ENCODE measurements around the gene RAMP3. TPM values are rescaled to one million over a fixed set of nuclear protein-coding genes. Genes with fewer than 3 reads are reported as not detected.
"Not testable (repeated sequence)": the region's sequence is repeated elsewhere in the genome, so short reads cannot be mapped to it uniquely, and the experiment has no call there.

Gene RAMP3
- polyA plus RNA-seq, 1 donor, result 5.1 TPM

DNA sequence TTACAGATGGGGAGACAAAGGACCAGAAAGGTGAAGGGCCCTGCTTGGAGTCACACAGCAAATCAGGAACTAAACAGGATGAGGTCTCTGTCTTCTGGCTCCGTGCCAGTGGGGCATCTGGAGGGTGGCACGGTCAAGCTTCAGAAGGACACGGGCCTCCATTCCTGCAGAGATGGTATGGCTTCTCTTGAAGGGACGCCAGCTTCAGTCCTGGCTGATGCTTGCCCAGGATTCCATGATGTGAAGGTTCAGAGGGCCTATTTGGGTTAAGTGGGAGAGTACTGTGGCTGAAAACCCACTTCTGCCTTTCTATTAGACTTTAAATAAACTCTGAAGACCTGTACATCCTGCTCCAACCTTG, 6.1 kb downstream of the RAMP3 start:
- H3K4me3 ChIP-seq (ENCODE audit: low read length), result no peak overlapping the region
- WGBS (ENCODE audit: insufficient coverage, low lambda C conversion rate), result no CpG with 5 or more reads among the region's 4 CpGs
- H3K27ac ChIP-seq (ENCODE audit: low read length), result no peak overlapping the region
- DNase-seq, result no peak
- H3K9me3 ChIP-seq (ENCODE audit: control insufficient read depth, low read depth, low read length), result no peaks in the 10 kb centered on the region
- no peaks in the 10 kb centered on the region for H3K36me3 ChIP-seq (ENCODE audit: control insufficient read depth, insufficient read depth, low read length)
- H3K27me3 ChIP-seq (ENCODE audit: control insufficient read depth, insufficient read depth, low read length), result peaks cover 16% of the 10 kb centered on the region
- H3K4me1 ChIP-seq (ENCODE audit: control insufficient read depth, insufficient read depth, low read length), result no peaks in the 10 kb centered on the region

DNA sequence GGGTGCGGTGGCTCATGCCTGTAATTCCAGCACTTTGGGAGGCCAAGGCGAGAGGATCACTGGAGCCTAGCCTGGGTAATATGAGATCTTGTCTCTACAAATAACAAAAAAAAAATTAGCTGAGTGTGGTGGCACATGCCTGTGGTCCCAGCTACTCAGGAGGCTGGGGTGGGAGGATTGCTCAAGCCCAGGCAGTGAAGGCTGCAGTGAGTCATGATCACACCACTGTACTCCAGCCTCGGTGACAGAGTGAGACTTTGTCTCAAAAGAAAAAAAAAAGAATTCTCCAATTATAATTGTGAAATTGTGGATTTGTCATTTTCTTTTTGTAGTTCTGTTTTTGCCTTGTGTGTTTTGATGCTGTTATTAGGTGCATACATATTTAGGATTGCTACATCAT, 6.7 kb downstream of the RAMP3 start:
- not testable (repeated sequence) for H3K27ac ChIP-seq (ENCODE audit: low read length); H3K4me1 ChIP-seq (ENCODE audit: control insufficient read depth, insufficient read depth, low read length); H3K36me3 ChIP-seq (ENCODE audit: control insufficient read depth, insufficient read depth, low read length); H3K9me3 ChIP-seq (ENCODE audit: control insufficient read depth, low read depth, low read length); DNase-seq; H3K4me3 ChIP-seq (ENCODE audit: low read length); H3K27me3 ChIP-seq (ENCODE audit: control insufficient read depth, insufficient read depth, low read length)
- WGBS (ENCODE audit: insufficient coverage, low lambda C conversion rate), result no CpG with 5 or more reads among the region's 3 CpGs

DNA sequence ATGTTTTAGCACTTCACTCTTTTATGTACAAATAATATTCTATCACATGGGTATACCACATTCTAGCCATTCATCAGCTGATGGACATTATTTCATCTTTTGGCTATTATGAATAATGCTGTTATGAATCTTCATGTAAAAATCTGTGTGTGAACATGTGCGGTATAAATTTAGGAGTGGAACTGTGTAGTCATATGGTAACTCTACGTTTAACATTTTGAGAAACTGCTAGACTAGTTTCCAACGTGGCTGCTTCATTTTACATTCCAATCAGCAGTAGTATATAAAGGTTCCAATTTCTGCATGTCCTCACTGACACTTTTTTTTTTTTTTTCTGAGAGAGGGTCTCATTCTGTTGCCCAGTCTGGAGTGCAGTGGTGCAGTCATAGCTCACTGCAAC, 8.3 kb downstream of the RAMP3 start:
- H3K27ac ChIP-seq (ENCODE audit: low read length), result no peak overlapping the region
- DNase-seq, result no peak
- H3K36me3 ChIP-seq (ENCODE audit: control insufficient read depth, insufficient read depth, low read length), result no peaks in the 10 kb centered on the region
- no peaks in the 10 kb centered on the region for H3K27me3 ChIP-seq (ENCODE audit: control insufficient read depth, insufficient read depth, low read length)
- H3K9me3 ChIP-seq (ENCODE audit: control insufficient read depth, low read depth, low read length), result no peaks in the 10 kb centered on the region
- no peak overlapping the region for H3K4me3 ChIP-seq (ENCODE audit: low read length)
- H3K4me1 ChIP-seq (ENCODE audit: control insufficient read depth, insufficient read depth, low read length), result no peaks in the 10 kb centered on the region
- WGBS (ENCODE audit: insufficient coverage, low lambda C conversion rate), result 80% methylated on average over 1 of the region's 3 CpGs

DNA sequence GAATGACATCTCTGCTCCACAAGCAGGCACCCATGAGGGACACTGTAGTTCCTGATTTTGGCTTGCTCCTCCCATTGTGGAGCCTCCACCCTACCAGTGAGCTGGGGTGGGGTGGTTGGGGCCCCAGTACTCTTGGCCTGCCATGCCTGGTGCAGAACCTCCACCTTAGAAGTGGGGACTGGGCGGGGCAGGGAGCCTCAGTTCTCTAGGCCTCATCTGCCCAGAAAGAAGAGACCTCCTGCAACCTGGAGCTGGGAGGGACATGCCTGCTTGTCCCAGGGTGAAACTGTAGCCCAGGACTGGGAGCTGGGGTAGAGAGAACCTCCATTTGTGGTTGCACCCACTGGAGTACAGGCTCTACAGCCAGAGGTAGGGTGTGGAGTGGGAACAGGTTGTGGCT, 14.4 kb downstream of the RAMP3 start:
- H3K9me3 ChIP-seq (ENCODE audit: control insufficient read depth, low read depth, low read length), result no peaks in the 10 kb centered on the region
- no peaks in the 10 kb centered on the region for H3K36me3 ChIP-seq (ENCODE audit: control insufficient read depth, insufficient read depth, low read length)
- no CpG with 5 or more reads among the region's 1 CpG for WGBS (ENCODE audit: insufficient coverage, low lambda C conversion rate)
- H3K4me3 ChIP-seq (ENCODE audit: low read length), result no peak overlapping the region
- no peaks in the 10 kb centered on the region for H3K27me3 ChIP-seq (ENCODE audit: control insufficient read depth, insufficient read depth, low read length)
- H3K27ac ChIP-seq (ENCODE audit: low read length), result no peak overlapping the region
- DNase-seq, result no peak
- no peaks in the 10 kb centered on the region for H3K4me1 ChIP-seq (ENCODE audit: control insufficient read depth, insufficient read depth, low read length)

DNA sequence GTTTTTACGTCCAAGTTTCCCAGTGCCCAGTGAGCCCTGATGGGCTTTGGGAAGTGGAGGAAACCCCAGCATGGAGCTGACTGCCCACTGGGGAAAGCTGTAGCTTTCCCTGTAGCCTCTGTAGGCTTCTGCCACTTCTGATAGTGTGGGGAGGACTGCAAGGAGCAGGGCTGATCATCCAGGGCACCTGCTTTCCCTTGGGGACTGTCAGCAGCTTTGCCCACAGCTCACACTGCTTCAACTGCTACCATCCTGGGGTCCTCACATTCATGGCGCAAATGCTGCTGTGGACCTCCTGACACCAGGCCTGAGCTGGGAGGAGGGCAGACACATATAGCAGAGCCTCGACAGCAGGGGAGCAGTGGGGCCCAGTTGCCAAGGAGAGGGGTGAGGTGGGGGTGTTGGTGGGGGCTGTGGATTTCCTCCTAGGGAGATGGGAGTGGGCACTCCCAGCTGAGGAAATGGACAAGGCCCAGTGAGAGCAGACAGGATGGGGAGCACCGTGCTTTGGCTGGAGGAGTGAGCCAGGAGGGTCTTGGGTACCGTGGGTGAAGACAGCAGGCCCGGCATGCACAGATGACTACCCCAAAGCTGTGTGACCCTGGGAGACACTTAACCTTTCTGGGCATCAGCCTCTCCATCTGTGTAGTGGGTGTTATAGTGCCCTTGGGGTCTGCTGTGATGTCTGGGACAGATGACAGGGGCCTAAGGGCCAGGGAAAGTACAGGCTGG, 16.2 kb downstream of the RAMP3 start:
- DNase-seq, result no peak
- no peak overlapping the region for H3K27ac ChIP-seq (ENCODE audit: low read length)
- no CpG with 5 or more reads among the region's 6 CpGs for WGBS (ENCODE audit: insufficient coverage, low lambda C conversion rate)

DNA sequence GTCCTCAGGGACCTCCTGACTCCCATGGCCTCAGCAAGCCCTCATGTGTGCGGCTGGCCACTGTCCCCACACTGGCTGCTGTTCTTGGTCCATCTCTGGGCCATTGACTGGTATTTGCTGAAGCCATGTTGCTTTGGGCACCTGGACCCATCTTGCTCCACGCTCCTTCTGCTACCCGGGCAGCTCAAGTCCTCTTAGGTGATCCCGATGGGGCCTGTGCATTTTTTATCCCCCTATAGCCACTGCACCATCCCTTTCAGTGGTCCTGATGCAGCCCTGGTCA, 16.7 kb downstream of the RAMP3 start:
- no peak overlapping the region for H3K4me3 ChIP-seq (ENCODE audit: low read length)
- no peaks in the 10 kb centered on the region for H3K4me1 ChIP-seq (ENCODE audit: control insufficient read depth, insufficient read depth, low read length)
- DNase-seq, result no peak
- no peak overlapping the region for H3K27ac ChIP-seq (ENCODE audit: low read length)
- no peaks in the 10 kb centered on the region for H3K27me3 ChIP-seq (ENCODE audit: control insufficient read depth, insufficient read depth, low read length)
- H3K9me3 ChIP-seq (ENCODE audit: control insufficient read depth, low read depth, low read length), result no peaks in the 10 kb centered on the region
- no CpG with 5 or more reads among the region's 4 CpGs for WGBS (ENCODE audit: insufficient coverage, low lambda C conversion rate)
- no peaks in the 10 kb centered on the region for H3K36me3 ChIP-seq (ENCODE audit: control insufficient read depth, insufficient read depth, low read length)

More for the DNA sequence above, 16.2 kb downstream of the RAMP3 start:
- Histone ChIP-seq H3K4me3 (ENCODE audit: low read length) (no peak overlapping the region), H3K9me3 (ENCODE audit: control insufficient read depth, low read depth, low read length) (no peaks in the 10 kb centered on the region), H3K27me3 (ENCODE audit: control insufficient read depth, insufficient read depth, low read length) (no peaks in the 10 kb centered on the region), H3K4me1 (ENCODE audit: control insufficient read depth, insufficient read depth, low read length) (no peaks in the 10 kb centered on the region), H3K36me3 (ENCODE audit: control insufficient read depth, insufficient read depth, low read length) (no peaks in the 10 kb centered on the region)

DNA sequence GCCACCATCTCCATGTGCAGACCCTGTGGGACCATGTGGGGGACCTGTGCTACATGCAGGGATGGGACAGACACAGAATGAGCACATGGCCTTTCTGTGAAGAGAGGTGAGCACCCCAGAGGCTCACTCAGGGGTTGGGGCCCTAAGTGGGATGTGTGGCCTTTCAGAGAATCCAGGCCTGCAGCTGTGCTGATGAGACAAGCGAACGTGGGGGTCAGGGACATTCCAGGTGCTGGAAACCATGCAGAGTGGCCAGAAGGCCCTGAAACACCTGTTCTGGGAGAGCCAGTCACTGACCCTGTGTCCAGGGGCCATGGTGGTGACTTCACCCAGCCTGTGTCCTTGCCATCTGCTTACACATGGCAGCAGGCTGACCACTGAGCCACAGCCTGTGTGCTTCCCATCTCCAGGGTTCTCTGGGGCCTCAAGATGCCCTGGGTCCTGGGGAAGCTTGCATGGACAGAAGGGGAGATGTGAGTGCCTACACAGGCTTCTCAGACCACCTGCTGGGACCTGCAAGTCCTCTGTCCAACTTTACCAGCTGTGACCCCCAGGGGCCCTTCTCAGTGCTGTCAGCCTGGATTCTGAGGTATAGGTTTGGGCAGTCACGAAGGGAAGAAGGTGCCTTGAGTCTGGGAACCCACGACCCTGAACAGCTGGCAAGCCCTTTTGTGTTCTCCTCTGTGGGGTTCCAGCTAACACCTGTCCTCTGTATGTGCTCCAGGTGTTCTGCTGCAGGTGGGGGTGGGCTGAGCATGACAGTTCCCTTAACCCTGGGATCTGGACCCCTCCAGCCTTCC, 17.6 kb downstream of the RAMP3 start:
- H3K4me1 ChIP-seq (ENCODE audit: control insufficient read depth, insufficient read depth, low read length), result no peaks in the 10 kb centered on the region
- no peaks in the 10 kb centered on the region for H3K36me3 ChIP-seq (ENCODE audit: control insufficient read depth, insufficient read depth, low read length)
- DNase-seq, result no peak
- no CpG with 5 or more reads among the region's 4 CpGs for whole genome bisulfite sequencing (ENCODE audit: insufficient coverage, low lambda C conversion rate)
- H3K27me3 ChIP-seq (ENCODE audit: control insufficient read depth, insufficient read depth, low read length), result no peaks in the 10 kb centered on the region
- H3K4me3 ChIP-seq (ENCODE audit: low read length), result no peak overlapping the region
- H3K27ac ChIP-seq (ENCODE audit: low read length), result no peak overlapping the region
- H3K9me3 ChIP-seq (ENCODE audit: control insufficient read depth, low read depth, low read length), result no peaks in the 10 kb centered on the region

DNA sequence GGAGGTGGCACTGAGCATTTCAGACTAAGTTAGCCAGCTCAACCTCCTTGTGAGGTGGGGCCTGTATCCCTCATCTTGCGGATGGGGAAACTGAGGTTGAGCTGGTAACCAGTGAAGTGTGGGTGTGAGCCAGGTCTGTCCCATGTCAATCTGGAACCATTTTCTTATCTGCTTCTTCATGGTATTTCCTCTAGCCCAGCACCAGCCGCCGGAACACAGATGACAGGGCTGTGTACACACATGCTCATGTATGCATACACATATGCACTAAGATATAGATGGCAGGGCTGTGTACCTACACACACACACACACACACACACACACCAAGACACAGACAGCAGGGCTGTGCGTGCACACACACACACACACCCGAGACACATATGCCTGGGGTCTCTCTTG, 18.5 kb downstream of the RAMP3 start:
- Histone ChIP-seq H3K4me3 (ENCODE audit: low read length) (no peak overlapping the region), H3K9me3 (ENCODE audit: control insufficient read depth, low read depth, low read length) (no peaks in the 10 kb centered on the region), H3K27me3 (ENCODE audit: control insufficient read depth, insufficient read depth, low read length) (no peaks in the 10 kb centered on the region), H3K36me3 (ENCODE audit: control insufficient read depth, insufficient read depth, low read length) (no peaks in the 10 kb centered on the region), H3K27ac (ENCODE audit: low read length) (no peak overlapping the region), H3K4me1 (ENCODE audit: control insufficient read depth, insufficient read depth, low read length) (no peaks in the 10 kb centered on the region)
- DNase-seq, result no peak
- WGBS (ENCODE audit: insufficient coverage, low lambda C conversion rate), result no CpG with 5 or more reads among the region's 5 CpGs

DNA sequence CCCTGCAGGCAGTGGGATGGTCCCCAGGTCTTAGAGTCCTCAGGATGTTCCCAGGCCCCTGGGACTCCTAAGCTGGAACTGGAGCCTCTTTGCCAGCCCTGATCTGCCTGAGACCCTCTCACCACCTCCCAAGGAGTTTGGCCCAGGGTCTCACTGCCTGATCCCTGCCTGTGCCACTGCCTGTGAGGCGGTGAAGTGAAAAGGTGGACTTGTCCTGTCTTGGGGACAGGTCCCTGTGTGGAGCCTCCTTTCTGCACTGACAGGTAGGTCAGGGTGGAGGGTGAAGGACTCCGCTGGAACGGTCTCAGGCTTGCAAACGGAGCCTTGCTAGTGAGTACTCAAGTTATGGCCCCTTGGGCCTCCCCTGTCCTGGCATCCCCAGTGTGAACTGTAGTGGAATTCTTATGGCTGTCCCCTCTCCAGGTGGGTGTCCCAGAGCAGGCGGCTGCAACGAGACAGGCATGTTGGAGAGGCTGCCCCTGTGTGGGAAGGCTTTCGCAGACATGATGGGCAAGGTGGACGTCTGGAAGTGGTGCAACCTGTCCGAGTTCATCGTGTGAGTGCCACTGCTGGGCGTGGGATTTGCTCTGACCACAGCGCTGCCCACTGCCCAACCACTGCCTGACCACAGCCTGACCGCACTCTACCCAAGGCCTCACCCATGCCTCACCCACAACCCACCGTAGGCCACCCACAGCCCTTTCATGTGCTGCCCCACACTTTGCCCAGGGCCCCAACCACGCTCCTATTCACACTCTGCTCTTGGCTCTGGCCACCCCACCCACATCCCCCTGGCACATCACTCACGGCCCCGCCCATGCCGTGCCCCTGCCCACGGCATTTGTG, 19.5 kb downstream of the RAMP3 start:
- H3K4me1 ChIP-seq (ENCODE audit: control insufficient read depth, insufficient read depth, low read length), result no peaks in the 10 kb centered on the region
- H3K4me3 ChIP-seq (ENCODE audit: low read length), result no peak overlapping the region
- H3K9me3 ChIP-seq (ENCODE audit: control insufficient read depth, low read depth, low read length), result no peaks in the 10 kb centered on the region
- DNase-seq, result no peak
- WGBS (ENCODE audit: insufficient coverage, low lambda C conversion rate), result no CpG with 5 or more reads among the region's 19 CpGs
- no peak overlapping the region for H3K27ac ChIP-seq (ENCODE audit: low read length)
- no peaks in the 10 kb centered on the region for H3K27me3 ChIP-seq (ENCODE audit: control insufficient read depth, insufficient read depth, low read length)
- no peaks in the 10 kb centered on the region for H3K36me3 ChIP-seq (ENCODE audit: control insufficient read depth, insufficient read depth, low read length)

DNA sequence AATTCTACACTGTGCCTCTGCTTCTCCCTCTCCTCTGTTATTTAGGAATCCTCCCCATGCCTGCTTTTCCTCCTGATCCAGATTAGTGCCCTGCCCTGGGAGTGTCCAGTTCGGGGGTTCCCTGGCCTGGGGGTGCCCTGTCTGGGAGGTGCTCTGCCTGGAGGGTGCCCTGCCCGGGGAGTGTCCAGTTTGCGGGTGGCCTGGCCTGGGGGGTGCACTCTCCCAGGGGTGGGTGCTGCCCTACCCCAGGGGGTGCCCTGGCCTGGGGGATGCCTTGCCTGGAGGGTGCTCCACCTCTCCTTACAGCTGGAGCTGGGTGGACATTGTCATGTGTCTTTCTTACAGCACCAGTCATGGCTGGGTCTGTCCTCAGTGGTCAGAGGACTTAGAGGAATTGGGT, 20.2 kb downstream of the RAMP3 start:
- H3K27ac ChIP-seq (ENCODE audit: low read length), result no peak overlapping the region
- H3K27me3 ChIP-seq (ENCODE audit: control insufficient read depth, insufficient read depth, low read length), result no peaks in the 10 kb centered on the region
- no peaks in the 10 kb centered on the region for H3K36me3 ChIP-seq (ENCODE audit: control insufficient read depth, insufficient read depth, low read length)
- no peak overlapping the region for H3K4me3 ChIP-seq (ENCODE audit: low read length)
- WGBS (ENCODE audit: insufficient coverage, low lambda C conversion rate), result no CpG with 5 or more reads among the region's 3 CpGs
- no peak for DNase-seq
- H3K9me3 ChIP-seq (ENCODE audit: control insufficient read depth, low read depth, low read length), result no peaks in the 10 kb centered on the region
- H3K4me1 ChIP-seq (ENCODE audit: control insufficient read depth, insufficient read depth, low read length), result no peaks in the 10 kb centered on the region

All from large intestine (tissue), 3 donors.